Mammary epithelial cell (primary cell): ENCODE data around the gene KLHL29.

ENCODE experiments used
- CTCF ChIP-seq, 2 donors: IDR thresholded peaks in 1 of 2; conservative IDR thresholded peaks in 1 of 2; 2 replicates each; pipeline ENCODE4 v1.5.1; 2011 to 2012; ENCODE audit warnings: inconsistent platforms in 2 of 2, low read length in 2 of 2, mild to moderate bottlenecking in 2 of 2, control low read depth in 1 of 2, low read depth in 1 of 2; ENCODE audit not compliant: insufficient read depth in 1 of 2; ENCODE audit errors: extremely low read depth in 1 of 2
- EZH2 ChIP-seq: IDR thresholded peaks from 2 replicates; pipeline ENCODE4 v1.6.1; 2012; ENCODE audit warnings: low read length, inconsistent platforms, borderline replicate concordance

DNA sequence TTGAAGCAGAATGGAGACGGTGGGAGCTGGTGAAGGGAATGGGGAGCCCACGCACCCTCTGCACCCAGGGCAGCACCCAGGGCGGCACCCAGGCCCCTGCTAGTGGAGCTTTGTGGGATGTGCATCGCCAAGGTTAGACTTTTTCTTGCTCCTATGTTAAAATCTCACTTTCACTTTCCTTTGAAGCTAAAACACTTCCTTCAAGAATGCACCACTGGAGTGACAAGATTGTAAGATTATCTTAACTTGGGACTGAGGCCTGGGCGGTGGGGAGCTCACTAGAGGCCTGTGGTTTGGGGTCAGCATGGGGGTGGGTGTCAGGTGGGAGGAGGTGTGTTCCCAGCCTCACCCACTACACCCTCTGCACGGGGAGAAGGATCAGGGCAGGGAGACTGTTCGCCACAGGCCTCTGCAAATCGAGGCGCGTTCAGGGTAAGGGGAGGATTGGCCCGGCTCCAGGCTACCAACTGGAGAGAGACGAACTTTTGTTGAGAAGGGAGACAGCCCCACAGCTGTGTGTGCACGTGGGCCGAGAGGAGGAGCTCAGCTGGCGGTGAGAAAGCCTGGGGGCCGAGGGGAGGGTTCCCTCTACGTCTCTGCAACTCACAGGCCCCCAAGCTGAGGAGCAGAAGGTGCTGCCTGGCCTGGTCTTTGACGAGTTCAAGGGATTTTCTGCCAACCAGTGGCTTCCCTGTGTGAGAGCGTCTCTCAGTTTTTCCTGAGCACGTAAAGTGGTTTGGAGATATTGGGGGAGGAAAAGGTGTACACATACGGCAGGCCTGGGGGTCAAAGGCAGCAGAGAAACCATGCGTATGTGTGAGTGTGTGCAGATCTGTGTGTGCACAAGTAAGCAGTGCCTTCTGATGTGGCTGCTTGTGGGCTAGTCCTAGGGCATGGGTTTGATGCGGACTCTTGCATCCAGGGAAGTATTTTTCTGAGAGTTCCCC, 147.7 kb downstream of the KLHL29 start:
- TF ChIP-seq EZH2 (no peak), CTCF (conservative IDR thresholded peaks at IDR 0.05 in 1 of 2, IDR thresholded peaks at IDR 0.05 in 1 of 2; ENCODE audit: extremely low read depth in 1 of 2, insufficient read depth in 1 of 2, low read depth in 1 of 2, low read length in 2 of 2) (no peak)
